ENCODE data around the gene EDDM13.

- no peak for TF ChIP-seq ZNF8 (CRISPR knock-in tag; IDR thresholded peaks at IDR 0.05)
- TF ChIP-seq ESRRG (CRISPR knock-in tag; IDR thresholded peaks at IDR 0.05) = no peak
- TF ChIP-seq ARNTL (CRISPR knock-in tag; IDR thresholded peaks at IDR 0.05; ENCODE audit: borderline replicate concordance, low read depth) = no peak
- no peak for TF ChIP-seq ZNF70 (CRISPR knock-in tag; IDR thresholded peaks at IDR 0.05)
- TF ChIP-seq ZNF565 (CRISPR knock-in tag; conservative IDR thresholded peaks at IDR 0.05; ENCODE audit: low read depth) = no peak
Observed at GRCh38 chr19:56308792-56309191, 36.2 kb downstream of the EDDM13 start.

All from SK-N-SH treated with all-trans-retinoic acid at 6 μM for 48 hours (cell line).